ENCODE data around the gene AOPEP.

DNA sequence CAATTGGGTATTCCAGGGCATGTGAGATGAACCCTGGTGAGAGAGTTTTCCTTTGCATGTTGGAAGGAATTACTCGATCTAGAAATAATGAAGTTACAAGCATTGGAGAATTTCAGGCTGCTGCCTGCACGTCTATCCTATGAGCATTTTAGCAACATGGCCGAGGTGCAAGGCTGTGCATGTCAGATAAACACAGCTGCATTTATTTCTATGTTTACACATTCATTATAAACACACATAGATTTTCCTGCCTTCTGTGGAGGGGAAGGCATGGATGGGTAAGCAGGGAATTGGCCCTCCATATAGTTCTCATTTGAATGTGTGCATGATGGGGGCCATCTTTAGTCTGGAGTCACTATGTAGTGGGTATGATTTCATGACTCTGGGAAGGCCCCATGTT is 42.3 kb downstream of the AOPEP start:
- TF ChIP-seq, protein P1, sequence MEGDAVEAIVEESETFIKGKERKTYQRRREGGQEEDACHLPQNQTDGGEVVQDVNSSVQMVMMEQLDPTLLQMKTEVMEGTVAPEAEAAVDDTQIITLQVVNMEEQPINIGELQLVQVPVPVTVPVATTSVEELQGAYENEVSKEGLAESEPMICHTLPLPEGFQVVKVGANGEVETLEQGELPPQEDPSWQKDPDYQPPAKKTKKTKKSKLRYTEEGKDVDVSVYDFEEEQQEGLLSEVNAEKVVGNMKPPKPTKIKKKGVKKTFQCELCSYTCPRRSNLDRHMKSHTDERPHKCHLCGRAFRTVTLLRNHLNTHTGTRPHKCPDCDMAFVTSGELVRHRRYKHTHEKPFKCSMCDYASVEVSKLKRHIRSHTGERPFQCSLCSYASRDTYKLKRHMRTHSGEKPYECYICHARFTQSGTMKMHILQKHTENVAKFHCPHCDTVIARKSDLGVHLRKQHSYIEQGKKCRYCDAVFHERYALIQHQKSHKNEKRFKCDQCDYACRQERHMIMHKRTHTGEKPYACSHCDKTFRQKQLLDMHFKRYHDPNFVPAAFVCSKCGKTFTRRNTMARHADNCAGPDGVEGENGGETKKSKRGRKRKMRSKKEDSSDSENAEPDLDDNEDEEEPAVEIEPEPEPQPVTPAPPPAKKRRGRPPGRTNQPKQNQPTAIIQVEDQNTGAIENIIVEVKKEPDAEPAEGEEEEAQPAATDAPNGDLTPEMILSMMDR (IDR thresholded peaks at IDR 0.05), result no peak
- TF ChIP-seq POLR2A (IDR thresholded peaks at IDR 0.05), result no peak

Measured in sigmoid colon (tissue), 3 donors.